Amniotic stem cell (primary cell): ENCODE measurements around the gene MCTP2.

Experiments
- DNase-seq: peaks from one replicate; lab custom pipeline; 2025; lab: John Stamatoyannopoulos, UW

MCTP2 gene

DNA sequence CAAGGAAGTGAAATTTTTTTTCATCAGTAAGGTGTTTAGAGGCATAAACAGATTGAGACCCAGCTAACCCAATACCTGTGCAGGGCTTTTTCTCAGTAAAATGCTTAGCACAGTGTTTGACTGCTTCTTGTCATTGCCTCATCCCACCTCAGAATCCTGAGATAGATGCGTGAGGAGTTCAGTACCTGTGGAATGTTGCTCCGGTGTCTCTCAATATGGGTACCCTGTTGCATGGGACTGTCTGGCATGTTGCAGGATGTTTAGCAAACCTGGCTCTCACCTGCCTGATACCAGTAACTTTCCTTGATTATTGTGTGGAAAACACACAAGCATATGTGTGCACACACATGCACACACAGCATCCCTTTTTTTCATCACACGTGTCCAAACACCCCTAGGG lies 128.4 kb downstream of the MCTP2 start:
- no peak for DNase-seq

DNA sequence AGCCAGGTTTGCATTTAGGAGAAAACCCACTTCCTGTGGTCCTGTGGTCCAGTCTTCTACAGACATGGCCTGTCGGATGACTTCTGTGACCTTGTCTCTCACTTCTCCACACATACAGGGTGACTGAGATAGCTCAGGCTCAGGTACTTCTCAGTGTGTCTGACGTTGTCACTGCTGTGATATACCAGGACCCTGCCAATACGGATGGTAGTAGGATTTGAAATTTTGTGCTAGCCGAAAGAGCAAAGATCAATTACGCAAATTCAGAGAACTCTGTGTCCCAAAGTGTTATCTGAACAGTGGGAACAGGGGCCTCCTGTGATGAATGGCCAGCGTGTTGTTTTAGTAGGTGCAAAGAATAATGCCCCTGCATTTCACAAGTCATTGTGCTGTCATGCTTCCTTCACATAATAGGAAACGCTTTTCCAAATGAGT lies 128.9 kb downstream of the MCTP2 start:
- no peak for DNase-seq

DNA sequence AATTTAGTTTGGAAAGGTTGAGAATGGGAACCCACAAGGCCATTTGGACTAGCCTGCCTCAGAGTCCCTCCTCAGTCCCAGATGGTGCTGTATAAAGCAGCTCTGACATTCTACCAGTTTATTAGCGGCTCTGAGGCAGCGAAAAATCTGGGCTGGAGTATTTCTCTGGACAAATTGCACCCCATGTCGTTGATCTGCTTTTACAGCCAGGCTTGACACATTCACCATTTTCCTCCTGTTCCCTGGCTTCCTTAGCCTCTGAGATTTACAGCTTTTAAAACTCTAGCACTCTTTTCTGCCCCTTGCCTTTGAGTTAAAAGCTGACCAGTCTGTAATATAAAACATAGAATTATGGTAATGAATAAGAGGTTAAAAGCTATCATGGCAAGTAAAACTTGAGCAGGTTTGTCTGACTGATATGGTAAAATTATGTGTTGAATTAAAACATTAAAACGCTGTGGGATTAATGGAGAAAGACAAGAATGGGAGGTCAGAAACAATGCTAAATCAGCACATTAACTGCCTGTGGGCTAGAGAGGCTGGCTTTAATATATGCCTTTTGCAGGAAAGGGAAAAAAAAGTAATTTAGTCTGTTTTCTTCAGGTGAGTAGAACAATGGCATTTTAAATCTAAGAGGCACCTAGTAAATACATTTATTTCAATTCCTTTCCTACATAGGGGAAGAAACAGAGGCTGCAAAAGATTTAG lies 131.2 kb downstream of the MCTP2 start:
- DNase-seq: no peak

DNA sequence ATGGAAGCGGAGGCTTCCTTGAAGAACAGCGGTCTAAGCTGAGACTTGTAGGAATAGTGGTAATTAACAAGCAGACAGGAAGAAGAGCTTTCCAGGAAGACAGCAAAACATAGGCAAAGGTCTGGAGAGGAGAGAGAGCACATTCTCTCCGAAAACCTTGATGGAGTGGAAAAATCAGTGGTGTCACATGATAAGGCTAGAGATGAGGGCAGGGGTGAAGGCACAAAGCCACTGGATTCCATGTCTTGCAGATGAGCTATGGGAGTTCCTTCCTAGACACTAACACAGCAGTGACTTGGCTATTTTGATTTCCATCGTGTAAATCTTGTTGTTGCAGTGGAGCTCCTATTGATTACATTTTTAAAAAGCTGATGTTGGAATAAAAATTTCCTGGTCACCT lies 132.0 kb downstream of the MCTP2 start:
- no peak for DNase-seq

DNA sequence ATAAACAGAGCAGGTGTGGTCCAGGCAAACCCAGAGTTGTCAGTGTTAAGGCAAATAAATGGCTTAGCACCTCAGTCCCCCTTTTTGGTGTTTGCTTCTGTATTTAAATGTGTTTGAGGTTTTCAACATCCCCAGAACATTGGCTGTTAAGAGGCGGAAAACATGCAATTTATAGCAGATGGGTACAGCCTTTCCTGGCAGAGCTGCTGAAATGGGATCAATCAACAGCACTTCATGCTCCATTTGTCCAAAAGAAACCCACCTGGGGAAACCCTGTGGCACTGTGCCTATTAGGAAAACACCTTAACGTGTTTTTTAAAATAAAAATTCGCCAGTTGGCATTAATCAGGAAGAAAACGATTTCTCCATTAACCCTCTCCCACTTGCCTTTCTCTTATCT lies 135.4 kb downstream of the MCTP2 start:
- no peak for DNase-seq

DNA sequence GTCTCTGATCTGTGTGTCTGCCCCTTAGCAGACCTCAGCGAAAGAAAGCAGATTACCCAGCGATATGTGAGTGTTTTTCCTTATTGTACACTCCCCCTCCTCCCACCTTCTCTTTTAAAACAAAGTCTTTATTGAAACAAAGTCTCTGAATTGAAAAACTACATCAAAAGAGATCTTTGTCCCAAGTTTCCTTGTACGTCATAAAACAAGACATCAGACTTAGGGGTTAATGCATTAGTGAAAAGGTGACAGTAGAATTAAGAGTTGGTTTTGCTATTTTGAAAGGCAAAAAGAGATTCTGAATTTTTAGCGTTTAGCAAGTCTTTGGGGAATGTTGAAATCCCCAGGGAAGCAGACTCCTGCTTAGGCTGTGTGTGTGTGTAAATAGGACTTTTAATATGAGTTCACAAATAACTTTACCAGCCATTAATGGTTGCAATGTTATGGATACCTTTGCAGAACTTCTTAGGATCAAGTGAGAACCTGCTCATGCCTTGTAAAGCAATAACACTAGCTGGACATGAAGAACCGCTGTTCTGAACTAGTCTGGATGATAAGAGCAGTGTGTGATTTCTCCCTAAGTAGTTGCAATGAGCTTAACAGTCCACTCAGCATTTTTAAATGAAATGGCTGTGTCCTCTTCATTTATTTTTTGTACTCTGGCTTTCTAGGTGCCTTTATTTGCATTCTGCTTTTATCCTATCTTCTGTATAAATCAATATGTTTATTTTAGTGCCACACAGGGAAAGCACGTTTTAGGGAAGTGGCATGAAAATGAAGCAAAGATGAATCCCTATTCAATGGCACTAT lies 136.6 kb downstream of the MCTP2 start:
- DNase-seq: no peak

DNA sequence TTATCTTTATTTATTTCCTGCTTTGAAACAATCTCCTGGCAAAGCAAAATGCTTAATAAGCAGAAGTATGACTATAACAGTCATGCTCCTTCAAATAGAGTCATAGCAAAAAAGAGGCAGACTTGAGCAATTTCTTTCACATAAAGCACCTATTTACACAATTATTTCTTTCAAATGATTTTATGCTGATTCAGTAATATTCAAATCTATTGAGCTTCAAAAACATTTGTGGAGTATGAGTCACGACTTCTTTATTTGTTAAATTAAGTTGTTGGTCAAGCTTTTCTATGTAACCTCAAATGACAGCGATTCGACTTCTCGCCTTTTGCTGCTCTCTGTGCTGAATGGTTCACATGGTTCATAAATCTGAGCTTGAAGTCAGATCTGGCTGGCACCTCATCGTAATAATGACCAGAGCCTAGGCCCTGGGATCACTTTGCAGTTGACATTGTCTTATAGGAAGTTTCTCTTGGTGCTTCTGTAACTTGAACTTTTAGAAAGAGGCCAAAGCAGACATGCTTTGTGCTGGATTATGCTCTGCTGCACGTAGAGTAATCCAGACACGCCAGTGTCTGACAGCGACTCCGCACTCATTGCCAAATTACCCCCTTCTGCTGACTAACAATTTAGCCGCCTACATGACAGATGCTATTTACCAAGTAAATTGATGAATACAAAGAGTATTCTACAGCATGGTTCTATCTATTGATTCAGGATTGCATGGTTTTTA lies 139.0 kb downstream of the MCTP2 start:
- DNase-seq: no peak

DNA sequence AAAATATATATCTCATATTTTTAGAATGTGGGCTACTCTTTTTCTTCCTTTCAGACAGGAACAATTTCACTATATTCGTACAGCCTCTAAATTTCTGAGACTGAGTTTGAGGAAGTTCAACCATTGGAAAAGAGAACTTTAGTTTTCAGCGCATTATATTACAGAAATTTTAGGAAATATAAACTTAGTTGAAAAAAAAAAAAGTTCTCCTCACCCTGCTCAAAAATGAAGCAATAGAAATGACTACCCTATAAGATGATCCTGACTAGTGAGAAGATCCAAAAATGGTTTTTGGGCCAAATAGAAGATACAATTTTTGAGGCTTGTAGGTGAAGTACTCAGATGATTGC lies 139.6 kb downstream of the MCTP2 start:
- no peak for DNase-seq

DNA sequence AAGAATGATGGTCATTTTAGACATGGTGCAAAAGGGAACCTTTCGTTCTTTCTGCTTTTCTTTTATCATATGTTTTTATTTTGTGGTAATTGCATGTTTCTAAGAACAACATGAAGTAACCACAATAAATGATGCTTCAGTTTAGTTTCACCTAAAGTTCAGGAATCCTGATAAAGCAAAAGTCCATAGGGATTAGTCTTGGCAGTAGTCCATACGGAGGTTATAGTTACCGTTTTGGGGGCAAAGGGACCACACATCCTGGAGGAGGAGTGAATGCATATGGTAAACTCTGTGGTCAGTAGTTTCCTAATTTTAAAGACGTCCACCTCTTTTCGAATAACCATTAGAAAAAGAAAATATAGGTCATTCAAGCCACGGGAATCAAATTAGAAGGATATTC lies 141.5 kb downstream of the MCTP2 start:
- no peak for DNase-seq

DNA sequence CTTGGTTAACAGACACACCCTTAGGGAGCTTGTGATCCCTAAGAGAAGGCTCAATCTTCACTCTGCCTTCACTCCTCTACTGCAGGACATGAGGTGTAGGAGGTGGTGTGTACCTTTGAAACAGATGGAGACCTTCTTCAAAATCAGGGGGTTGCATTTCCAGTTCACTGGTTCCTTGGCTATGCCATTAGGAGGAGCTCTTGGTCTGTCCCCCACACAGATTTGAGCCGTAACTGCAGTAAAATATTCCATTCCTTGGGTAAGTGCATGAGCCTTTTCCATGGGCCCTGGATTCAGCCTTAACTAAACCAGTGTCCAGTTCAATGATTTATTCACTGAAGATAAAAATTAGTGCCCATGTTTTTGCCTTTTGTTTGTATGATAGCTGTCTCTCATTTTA lies 144.6 kb downstream of the MCTP2 start:
- no peak for DNase-seq

DNA sequence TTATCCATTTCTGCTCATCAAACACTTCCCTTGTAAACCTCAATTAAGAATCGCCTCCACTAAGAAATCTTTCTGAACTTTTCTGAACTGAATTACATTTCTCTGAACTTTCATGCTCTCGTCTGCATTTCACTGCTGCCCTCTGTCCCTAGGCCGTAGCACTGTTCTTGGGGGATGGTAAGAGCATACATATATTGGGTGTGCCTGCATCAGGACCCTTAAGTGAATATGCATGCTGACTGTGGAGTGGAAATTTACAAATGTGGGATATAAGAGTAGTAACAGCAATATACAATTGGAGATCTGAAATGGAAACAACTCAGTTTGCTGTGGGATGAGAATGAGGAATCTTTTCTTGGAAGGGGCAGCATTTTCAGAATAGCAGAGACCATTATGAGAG lies 148.6 kb downstream of the MCTP2 start:
- no peak for DNase-seq

DNA sequence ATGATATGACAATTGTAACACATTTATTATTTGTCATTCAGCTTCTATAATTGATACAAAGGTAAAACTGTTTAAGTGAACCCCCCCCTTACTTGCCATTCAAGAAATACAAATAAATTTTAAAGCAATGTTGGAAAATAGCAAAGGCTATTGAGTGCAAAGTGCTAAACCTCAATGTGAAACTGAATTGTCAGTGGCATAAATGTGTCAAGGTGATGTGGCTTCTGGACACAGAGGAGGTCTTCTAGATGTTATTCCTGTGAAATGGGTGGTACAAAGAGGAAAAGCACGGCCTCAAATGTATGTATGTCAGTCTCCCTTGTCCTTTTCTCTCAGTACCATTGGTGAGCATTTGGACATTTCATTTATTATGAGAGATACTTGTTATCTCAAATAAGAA lies 149.4 kb downstream of the MCTP2 start:
- DNase-seq: no peak

DNA sequence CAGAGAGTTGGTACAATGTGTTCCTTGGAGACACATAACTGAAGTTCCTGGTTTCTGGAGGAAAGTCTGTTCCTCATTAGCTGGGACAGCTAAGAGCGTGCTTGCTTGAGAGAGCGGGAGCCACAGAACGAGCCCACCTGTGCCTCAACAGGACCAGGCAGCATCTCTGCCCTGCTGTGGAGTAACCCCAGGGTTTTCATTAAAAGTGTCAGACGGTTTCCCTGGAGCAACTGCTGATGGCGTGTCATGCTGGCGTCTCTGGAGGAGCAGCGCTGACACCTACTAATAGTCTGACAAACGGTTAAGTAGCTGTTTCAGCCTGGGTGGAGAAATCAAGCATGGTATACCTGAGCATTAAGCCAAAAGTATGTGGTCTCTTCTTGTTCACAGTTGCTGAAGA lies 150.0 kb downstream of the MCTP2 start:
- DNase-seq: no peak

DNA sequence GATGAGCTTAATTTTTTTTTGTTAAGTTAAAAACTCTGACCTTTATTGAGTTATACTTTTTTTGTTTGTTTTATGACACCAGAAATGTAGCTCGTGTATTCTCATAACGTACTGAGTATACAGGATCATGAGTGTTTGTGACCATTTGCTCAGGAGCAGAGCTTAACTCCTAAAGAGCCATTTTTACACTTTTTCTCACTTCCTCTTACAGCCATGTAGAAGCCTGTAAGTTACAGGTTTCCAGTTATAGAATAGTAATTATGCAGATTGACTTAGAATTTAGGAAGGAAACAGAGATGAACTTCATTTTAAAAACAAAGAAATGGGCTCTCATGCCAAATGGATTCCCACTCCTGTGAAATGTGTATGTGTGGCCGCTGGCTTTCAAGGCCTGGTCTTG lies 151.7 kb downstream of the MCTP2 start:
- DNase-seq: no peak

DNA sequence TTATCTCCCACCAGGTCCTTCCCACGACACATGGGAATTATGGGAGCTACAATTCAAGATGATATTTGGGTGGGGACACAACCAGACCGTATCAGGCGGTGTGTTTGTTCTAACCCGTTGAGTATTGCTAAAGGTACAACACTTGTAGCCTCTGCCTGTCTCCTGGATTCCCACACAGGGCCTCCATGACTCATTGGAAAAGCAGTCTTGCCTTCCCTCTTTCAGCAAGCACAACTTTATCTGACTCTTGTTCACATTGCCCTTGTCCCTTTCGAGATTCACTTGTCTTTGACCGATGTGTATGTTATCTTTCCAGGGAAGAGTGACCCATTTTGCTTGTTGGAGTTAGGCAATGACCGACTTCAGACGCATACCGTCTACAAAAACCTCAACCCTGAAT lies 152.3 kb downstream of the MCTP2 start:
- DNase-seq: no peak

DNA sequence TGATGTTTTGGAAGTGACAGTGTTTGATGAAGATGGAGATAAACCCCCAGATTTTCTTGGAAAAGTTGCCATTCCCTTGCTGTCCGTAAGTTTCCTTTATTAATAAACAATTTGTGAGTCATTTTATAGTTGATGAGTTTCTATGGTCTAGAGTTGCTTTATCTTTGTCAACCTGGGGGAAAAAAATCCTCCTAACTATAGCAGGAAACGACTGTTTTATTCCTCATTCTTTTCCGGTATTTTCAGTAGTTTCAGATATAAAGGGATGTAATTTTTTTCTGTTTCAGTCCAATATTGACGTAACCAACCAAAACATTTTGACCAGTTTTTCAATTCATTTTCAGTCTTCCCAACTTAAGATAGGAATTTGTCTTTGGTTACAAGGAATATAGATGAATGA lies 154.1 kb downstream of the MCTP2 start:
- no peak for DNase-seq

DNA sequence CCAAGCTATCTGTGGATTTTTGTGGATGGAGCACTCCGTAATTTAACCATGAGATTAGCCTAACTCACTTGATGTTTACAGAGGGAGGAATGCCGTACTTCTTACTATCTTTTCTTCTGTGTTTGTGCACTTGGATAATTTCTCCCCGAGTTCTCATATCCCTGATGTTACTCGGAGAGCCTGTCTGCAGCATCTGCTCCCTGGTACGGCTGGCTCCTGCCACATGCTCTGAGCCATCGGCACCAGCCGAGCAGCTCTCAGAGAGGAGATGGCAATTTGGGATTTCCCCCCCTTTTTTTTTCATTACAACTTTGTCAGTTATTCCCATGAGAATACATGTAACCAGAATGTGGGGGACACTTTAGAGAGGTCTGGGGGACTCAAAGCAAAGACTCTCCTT lies 155.0 kb downstream of the MCTP2 start:
- no peak for DNase-seq

DNA sequence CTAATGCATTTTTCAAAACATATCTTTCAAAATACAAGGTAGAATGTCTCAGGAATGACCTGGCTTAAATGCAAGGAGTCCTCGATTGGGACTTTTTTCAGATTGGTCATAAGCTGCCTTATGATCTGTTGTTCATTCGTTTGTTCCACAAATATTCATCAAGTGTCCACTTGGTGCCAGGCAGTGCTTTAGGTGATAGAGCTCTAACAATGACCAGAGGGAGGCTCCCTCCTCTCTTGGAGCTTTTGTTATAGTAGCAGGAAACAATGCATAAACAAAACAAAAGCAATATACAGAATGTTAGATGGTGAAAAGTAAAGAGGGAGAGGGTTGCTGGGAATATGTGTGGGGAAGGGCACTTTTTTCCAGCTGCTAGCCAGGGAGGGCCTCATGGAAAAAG lies 156.1 kb downstream of the MCTP2 start:
- no peak for DNase-seq

DNA sequence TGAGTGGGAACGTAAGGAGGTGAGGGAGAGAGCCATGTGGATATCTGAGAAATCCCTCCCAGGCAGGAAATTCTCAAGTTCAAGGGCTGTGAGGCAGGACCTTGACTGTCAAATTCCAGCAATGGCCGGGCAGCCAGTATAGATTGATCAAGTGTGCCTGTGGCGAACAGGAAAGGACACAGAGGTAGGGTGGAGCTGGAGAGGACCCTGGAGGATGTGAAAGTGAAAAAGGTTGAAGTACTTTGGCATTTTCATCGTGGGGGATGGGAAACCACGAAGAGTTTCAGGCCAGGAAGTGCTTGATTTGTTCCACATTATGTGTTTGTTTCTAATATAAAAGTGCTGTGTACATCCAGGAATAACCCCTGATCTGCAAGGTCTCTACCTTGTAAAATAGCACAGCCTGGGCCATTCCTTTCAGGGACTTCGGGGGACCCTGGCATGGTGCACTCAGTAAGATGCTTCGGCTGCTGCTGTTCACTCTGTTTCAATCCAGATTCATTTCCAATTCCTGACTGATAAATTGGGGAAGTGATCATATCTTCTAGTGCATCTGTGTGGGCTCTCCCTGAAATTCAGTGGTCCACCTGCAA lies 156.6 kb downstream of the MCTP2 start:
- no peak for DNase-seq

DNA sequence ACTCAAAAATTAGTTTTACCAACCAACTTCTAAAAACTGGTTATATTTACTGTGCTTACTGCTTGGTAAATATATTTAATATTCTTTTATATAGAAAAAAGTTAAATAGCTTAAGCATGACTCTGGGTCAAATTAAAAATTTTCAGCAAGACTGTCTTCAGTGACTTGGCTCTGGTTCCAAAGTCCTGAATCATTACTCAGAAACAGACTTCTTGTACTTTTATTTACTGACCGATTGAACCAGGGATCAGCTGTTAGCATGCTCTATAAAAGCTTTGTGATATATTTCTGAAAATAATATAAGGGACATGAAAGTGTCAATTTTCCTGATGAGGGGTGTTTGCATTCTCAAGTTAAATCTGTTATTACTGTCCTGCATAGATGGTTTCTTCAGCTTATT lies 164.3 kb downstream of the MCTP2 start:
- DNase-seq: peak; percentile 1

DNA sequence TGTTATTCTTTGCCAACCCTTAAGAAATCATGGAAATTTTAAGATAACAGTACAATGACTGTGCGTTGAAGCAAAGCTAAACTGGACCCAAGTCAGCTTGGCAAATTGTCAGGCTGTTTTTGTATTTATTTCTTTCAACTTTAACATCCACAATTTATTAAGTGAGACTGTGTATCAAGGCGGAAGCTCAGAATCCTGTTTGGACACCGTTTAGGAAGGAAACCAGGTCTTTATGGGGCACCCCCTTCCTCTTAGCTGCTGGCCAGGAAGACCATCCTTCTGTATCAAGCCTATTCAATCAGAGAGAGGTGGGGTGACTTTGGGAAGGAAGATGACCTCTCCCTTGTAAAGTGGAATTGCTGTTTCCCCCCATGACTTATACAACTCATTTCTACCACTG lies 166.0 kb downstream of the MCTP2 start:
- no peak for DNase-seq

DNA sequence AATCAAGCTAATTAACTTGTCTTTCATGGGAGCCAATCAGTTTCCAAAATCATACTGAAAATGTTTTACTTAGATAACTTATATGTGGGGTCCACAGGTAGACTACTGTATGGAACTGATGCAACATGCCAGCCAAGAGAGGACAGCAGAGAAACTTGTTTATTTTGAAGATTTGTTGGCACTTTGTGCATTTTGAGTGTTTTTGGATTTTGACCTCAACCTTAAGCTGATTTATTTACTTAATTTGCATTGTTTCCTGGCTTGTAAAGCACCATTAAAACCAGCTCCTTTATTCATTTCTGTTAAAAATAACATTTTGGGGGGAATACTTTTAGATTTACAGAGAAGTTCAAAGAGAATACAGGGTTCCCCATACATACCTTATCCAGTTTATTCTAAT lies 166.6 kb downstream of the MCTP2 start:
- no peak for DNase-seq
